Measurements from ENCODE around the gene VSIG2.

DNA sequence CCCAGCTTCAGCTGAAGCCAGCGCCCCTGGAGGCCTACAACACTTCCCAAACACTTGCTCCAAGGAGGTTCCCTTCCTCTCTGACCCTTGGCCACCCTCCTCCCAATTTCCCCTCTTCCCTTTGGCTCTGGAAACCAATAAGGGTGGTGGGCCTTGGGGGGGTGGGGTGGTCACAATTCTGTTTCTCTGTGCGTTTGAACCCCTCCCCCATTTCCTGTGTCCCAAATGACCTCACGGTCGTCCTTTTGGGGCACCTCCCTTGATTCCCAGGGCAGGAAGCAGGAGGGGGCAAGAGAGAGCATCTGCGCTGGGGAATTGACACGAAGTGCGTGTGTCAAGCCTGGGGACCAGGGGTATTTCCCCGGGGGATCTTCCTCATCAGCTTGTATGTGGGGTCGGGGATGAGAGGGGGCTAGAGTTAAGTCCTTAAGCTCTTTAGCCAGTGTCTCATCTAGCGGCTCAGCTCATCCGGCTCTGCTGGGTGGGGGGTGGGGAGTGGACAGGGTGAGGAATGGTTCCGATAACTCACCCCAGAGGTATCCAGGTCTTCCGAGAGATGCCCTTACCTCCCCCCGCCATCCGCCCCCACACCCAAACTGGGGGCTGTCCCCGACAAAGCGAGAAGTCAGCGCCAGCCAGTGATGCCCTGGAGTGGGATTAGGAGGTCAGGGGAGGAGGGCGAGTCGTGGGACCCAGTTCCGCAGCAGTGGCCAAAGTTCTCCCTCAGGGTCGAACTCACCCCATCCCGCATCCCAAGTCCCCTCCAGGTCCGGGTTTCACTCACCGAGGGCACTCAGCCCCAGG, 9.4 kb upstream of the VSIG2 start:
- TF ChIP-seq, protein P1, sequence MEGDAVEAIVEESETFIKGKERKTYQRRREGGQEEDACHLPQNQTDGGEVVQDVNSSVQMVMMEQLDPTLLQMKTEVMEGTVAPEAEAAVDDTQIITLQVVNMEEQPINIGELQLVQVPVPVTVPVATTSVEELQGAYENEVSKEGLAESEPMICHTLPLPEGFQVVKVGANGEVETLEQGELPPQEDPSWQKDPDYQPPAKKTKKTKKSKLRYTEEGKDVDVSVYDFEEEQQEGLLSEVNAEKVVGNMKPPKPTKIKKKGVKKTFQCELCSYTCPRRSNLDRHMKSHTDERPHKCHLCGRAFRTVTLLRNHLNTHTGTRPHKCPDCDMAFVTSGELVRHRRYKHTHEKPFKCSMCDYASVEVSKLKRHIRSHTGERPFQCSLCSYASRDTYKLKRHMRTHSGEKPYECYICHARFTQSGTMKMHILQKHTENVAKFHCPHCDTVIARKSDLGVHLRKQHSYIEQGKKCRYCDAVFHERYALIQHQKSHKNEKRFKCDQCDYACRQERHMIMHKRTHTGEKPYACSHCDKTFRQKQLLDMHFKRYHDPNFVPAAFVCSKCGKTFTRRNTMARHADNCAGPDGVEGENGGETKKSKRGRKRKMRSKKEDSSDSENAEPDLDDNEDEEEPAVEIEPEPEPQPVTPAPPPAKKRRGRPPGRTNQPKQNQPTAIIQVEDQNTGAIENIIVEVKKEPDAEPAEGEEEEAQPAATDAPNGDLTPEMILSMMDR (IDR thresholded peaks at IDR 0.05), result no peak
- TF ChIP-seq POLR2A (IDR thresholded peaks at IDR 0.05) (no peak), EP300 (IDR thresholded peaks at IDR 0.05) (no peak)
